Gastrocnemius medialis (tissue), 4 donors: ENCODE results near the gene GTF3C1. TPM values are rescaled to one million over a fixed set of nuclear protein-coding genes. Genes with fewer than 3 reads are reported as not detected.
A peak's percentile ranks its signal among the peaks of the same experiment; 100 is the strongest.

Experiments used
- ATAC-seq, 2 donors: fragments of 150-250 bp; one replicate each; pipeline ENCODE4 v1.9.1; 2016
- DNase-seq, 2 donors: peaks; one replicate each; pipeline ENCODE4 v3.0.0-alpha.2; 2019
- H3K27ac ChIP-seq, 4 donors: fragments of 200-600 bp; sonication (generic); 1 replicate in 1 of 4; 2 replicates in 3 of 4; pipeline ENCODE4 v1.5.1; 2016 to 2018; ENCODE audit warnings: mild to moderate bottlenecking in 2 of 4, moderate library complexity in 1 of 4
- H3K27me3 ChIP-seq, 3 donors: fragments of 200-600 bp; sonication (generic) in 2 of 3; 1 replicate in 1 of 3; 2 replicates in 2 of 3; pipeline versions ENCODE4 v1.5.1 to v1.6.0; 2016 to 2019; ENCODE audit warnings: mild to moderate bottlenecking in 1 of 3, moderate library complexity in 1 of 3
- H3K36me3 ChIP-seq, 2 donors: fragments of 200-600 bp; sonication (generic) in 1 of 2; one replicate each; pipeline ENCODE4 v1.5.1; 2017 to 2018
- H3K4me1 ChIP-seq, 2 donors: fragments of 200-600 bp; sonication (generic) in 1 of 2; one replicate each; pipeline ENCODE4 v1.5.1; 2016 to 2017; ENCODE audit warnings: mild to moderate bottlenecking in 2 of 2
- H3K4me3 ChIP-seq, 4 donors: fragments of 200-600 bp; sonication (generic) in 3 of 4; 1 replicate in 1 of 4; 2 replicates in 3 of 4; pipeline ENCODE4 v1.5.1; 2016 to 2019; ENCODE audit warnings: mild to moderate bottlenecking in 2 of 4
- H3K9me3 ChIP-seq, 3 donors: fragments of 200-600 bp; sonication (generic) in 2 of 3; 1 replicate in 1 of 3; 2 replicates in 2 of 3; pipeline ENCODE4 v1.5.1; 2016 to 2019
- POLR2A ChIP-seq, 2 donors: fragments of 450-650 bp; IDR thresholded peaks; one replicate each; pipeline ENCODE4 v1.6.1; 2017; ENCODE audit warnings: antibody characterized with exemption in 2 of 2, mild to moderate bottlenecking in 2 of 2, moderate library complexity in 2 of 2
- in situ Hi-C, 4 donors: fragments of 200-750 bp; cut with MboI; loops; one replicate each; pipeline versions ENCODE4 v1.15.0 to v1.8.0; 2017; ENCODE audit warnings: low sequenced_read_pairs in 4 of 4
- intact Hi-C: fragments of 100-400 bp; cut with DNase I; formaldehyde crosslinking; loops from one replicate; pipeline ENCODE4 v1.15.1; 2023; ENCODE audit warnings: low total_unique reads
- total RNA-seq, 4 donors: library from RNA; depleted of rRNA; stranded (reverse); fragments of >200 nt; gene quantifications; one replicate each; pipeline versions ENCODE4 v1.1.0 to v1.2.3, GENCODE V29; 2016
- TF ChIP-seq, protein P1 (sequence below), 5 experiments: fragments of 450-650 bp in 3 of 5; fragments of 200-600 bp in 2 of 5; sonication (generic) in 2 of 5; IDR thresholded peaks in 4 of 5; conservative IDR thresholded peaks in 1 of 5; 1 replicate in 4 of 5; 2 replicates in 1 of 5; pipeline ENCODE4 v1.5.1; 2016 to 2019; ENCODE audit warnings: antibody characterized with exemption in 5 of 5, mild to moderate bottlenecking in 3 of 5, moderate library complexity in 3 of 5

GTF3C1 gene
- total RNA-seq, 4 donors from 2014 or later: 52.0 to 108 (median 67.8) TPM

DNA sequence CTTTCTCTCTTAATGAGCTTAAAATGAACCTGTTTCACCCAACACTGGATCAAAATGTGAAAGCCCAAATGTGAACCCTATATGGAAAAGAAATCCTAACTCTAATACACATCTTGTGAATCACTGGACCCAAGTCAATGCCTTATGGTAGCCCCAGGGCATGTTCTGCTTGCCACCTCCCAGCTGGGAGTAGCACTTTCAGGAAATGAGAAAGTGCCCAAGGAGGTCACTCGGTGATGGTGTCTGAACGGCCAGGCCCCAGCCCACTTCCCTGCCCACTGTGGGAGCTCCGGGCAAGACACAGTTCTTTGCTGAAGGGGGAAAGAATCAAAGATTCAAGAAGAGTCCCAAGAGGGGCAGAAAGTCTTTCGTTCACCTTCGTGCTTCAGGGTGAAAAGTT, 46.1 kb downstream of the GTF3C1 start:
- peaks cover 3 to 12% of the 10 kb centered on the region in 2 donors for H3K4me1 ChIP-seq
- peaks cover 7 to 100% of the 10 kb centered on the region in 2 donors for H3K36me3 ChIP-seq
- no peaks in the 10 kb centered on the region for H3K9me3 ChIP-seq
- in situ Hi-C loops (no loop called here), intact Hi-C loops (no loop called here)
- no peak for ATAC-seq
- H3K27ac ChIP-seq: no peak overlapping the region
- no peak overlapping the region for H3K4me3 ChIP-seq
- TF ChIP-seq POLR2A (IDR thresholded peaks at IDR 0.05): no peak
- TF ChIP-seq, protein P1, sequence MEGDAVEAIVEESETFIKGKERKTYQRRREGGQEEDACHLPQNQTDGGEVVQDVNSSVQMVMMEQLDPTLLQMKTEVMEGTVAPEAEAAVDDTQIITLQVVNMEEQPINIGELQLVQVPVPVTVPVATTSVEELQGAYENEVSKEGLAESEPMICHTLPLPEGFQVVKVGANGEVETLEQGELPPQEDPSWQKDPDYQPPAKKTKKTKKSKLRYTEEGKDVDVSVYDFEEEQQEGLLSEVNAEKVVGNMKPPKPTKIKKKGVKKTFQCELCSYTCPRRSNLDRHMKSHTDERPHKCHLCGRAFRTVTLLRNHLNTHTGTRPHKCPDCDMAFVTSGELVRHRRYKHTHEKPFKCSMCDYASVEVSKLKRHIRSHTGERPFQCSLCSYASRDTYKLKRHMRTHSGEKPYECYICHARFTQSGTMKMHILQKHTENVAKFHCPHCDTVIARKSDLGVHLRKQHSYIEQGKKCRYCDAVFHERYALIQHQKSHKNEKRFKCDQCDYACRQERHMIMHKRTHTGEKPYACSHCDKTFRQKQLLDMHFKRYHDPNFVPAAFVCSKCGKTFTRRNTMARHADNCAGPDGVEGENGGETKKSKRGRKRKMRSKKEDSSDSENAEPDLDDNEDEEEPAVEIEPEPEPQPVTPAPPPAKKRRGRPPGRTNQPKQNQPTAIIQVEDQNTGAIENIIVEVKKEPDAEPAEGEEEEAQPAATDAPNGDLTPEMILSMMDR (IDR thresholded peaks at IDR 0.05 in 4 of 5, conservative IDR thresholded peaks at IDR 0.05 in 1 of 5): no peak
- DNase-seq: no peak
- no peaks in the 10 kb centered on the region for H3K27me3 ChIP-seq

DNA sequence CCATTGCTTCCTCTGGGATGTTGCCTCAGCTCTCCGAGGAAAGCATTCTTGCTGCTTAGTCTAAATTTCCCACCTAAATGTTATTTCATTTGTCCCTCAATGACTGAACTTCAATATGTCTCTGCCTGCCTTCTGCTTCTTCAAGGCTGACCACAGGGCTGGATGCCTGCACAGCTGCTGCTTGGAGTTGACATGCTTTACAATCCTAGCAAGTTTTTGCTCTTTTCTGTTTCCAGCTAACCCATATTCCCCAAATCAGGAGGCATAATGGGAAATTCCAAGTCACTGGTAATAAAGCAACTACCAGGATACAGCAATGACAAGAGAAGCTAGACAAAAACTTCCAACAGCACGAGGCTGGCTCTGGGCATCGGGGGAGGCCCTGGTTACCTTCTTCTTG, 48.9 kb downstream of the GTF3C1 start:
- TF ChIP-seq POLR2A (IDR thresholded peaks at IDR 0.05): no peak
- TF ChIP-seq, protein P1 (IDR thresholded peaks at IDR 0.05 in 4 of 5, conservative IDR thresholded peaks at IDR 0.05 in 1 of 5): no peak
- Histone ChIP-seq H3K4me3 (no peak overlapping the region), H3K27me3 (no peaks in the 10 kb centered on the region), H3K4me1 (peaks cover 3 to 12% of the 10 kb centered on the region in 2 donors), H3K9me3 (no peaks in the 10 kb centered on the region), H3K27ac (no peak overlapping the region), H3K36me3 (peaks cover under 1 to 100% of the 10 kb centered on the region in 2 donors)
- in situ Hi-C loops (no loop called here), intact Hi-C loops (no loop called here)
- no peak for DNase-seq
- no peak for ATAC-seq

DNA sequence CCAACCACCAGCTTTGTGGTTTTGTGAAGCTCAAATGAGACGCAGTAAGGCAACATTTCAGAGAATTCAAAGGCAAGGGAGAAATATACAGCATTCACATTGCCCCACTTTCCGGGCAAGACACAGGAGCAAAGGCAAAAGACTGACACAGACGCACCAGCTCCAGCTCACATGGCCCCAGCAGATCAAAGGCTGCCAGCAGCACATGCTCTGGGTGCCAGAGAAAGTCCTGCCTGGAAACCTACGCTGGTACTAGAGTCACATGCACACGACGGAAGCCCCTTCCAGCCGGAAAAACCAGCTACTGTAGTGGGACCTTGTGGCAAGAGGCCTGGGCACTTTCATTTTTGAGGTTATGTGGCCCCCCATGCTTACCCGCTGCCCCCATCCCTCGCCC, 50.1 kb downstream of the GTF3C1 start:
- H3K4me3 ChIP-seq: no peak overlapping the region
- DNase-seq: peak; percentile 68 to 73

DNA sequence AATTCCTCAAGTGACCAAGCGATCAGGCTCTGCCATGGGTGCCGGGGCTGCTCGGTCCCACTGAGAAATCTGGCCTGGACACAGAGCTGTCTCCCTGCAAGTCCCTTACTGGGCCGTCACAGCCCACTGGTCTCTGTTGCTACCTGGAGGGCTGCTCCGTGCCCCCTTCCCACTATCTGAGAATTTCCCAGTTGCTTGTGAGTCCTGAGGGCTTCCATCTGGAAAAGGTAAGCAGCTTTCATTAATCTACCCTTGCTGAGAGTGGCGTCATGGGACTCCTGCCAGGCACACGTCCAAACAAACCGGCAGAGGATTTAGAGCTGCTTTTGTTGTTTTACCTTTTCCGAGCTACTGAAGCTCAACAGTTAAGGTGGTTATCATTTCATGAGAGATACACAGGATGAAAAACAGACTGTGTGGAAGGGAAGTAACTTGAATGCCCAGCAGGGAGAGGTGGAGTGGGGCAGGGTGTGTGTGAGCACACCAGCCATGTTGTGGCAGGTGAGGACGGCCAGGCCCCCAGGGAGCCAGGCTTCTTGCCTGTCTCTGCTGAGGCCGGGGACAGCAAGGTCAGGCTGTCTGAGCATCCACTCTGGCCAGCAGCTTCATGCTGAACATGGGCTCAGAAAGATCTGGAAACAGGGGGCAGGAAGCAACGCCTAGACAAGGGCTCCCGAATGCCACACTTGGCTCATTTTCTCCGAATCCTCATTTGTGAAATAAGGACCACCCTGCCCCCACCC, 50.6 kb downstream of the GTF3C1 start:
- Histone ChIP-seq H3K9me3 (no peaks in the 10 kb centered on the region), H3K4me1 (peaks cover 3 to 12% of the 10 kb centered on the region in 2 donors), H3K27ac (peak overlapping the region; percentile 59 to 80 (median 70)), H3K27me3 (no peaks in the 10 kb centered on the region), H3K36me3 (peaks cover 0 to 98% of the 10 kb centered on the region in 2 donors), H3K4me3 (no peak overlapping the region)
- intact Hi-C loops (loop anchor here (5.0 kb wide), 1 partner anchor 48 kb away; the partner anchor contains the start of gene GTF3C1), in situ Hi-C loops (no loop called here)
- TF ChIP-seq, protein P1 (IDR thresholded peaks at IDR 0.05 in 4 of 5, conservative IDR thresholded peaks at IDR 0.05 in 1 of 5): no peak
- no peak for TF ChIP-seq POLR2A (IDR thresholded peaks at IDR 0.05)
- ATAC-seq: no peak
- no peak for DNase-seq

More for the DNA sequence above, 50.1 kb downstream of the GTF3C1 start:
- Histone ChIP-seq H3K9me3 (no peaks in the 10 kb centered on the region), H3K27me3 (no peaks in the 10 kb centered on the region), H3K27ac (peak overlapping the region; percentile 59 to 80 (median 70)), H3K4me1 (peaks cover 3 to 12% of the 10 kb centered on the region in 2 donors), H3K36me3 (peaks cover 0 to 98% of the 10 kb centered on the region in 2 donors)
- intact Hi-C loops: loop anchor here (5.0 kb wide), 1 partner anchor 48 kb away; the partner anchor contains the start of gene GTF3C1
- peak; percentile 91 to 95 for ATAC-seq
- in situ Hi-C loops: no loop called here
- TF ChIP-seq, protein P1 (IDR thresholded peaks at IDR 0.05 in 4 of 5, conservative IDR thresholded peaks at IDR 0.05 in 1 of 5): no peak
- TF ChIP-seq POLR2A (IDR thresholded peaks at IDR 0.05): no peak
